Peyer's patch (tissue), 4 donors: Measurements from ENCODE around the gene CRACR2B. TPM values are rescaled to one million over a fixed set of nuclear protein-coding genes. Genes with fewer than 3 reads are reported as not detected.

Experiments
- DNase-seq, 3 donors: peaks; one replicate each; pipeline ENCODE4 v3.0.0-alpha.2; 2017 to 2019
- H3K27ac ChIP-seq, 4 donors: fragments of 200-600 bp; sonication (generic); one replicate each; pipeline ENCODE4 v1.5.1; 2016 to 2019
- H3K27me3 ChIP-seq, 2 donors: fragments of 200-600 bp; sonication (generic); one replicate each; pipeline ENCODE4 v1.5.1; 2019
- H3K36me3 ChIP-seq, 3 donors: fragments of 200-600 bp; sonication (generic); one replicate each; pipeline ENCODE4 v1.5.1; 2016 to 2019
- H3K4me1 ChIP-seq, 4 donors: fragments of 200-600 bp; sonication (generic); one replicate each; pipeline ENCODE4 v1.5.1; 2016 to 2019
- H3K4me3 ChIP-seq, 4 donors: fragments of 200-600 bp; sonication (generic); 1 replicate in 3 of 4; 2 replicates in 1 of 4; pipeline ENCODE4 v1.5.1; 2016 to 2019; ENCODE audit warnings: mild to moderate bottlenecking in 1 of 4
- H3K9me3 ChIP-seq, 4 donors: fragments of 200-600 bp; sonication (generic); one replicate each; pipeline ENCODE4 v1.5.1; 2016 to 2019; ENCODE audit warnings: mild to moderate bottlenecking in 1 of 4
- CTCF ChIP-seq, 6 experiments: fragments of 450-650 bp in 4 of 6; fragments of 200-600 bp in 2 of 6; sonication (generic) in 1 of 6; IDR thresholded peaks; one replicate each; pipeline ENCODE4 v1.5.1; 2017 to 2019; ENCODE audit warnings: antibody characterized with exemption in 6 of 6, mild to moderate bottlenecking in 3 of 6, moderate library complexity in 1 of 6
- POLR2A ChIP-seq, 2 donors: fragments of 450-650 bp; IDR thresholded peaks; one replicate each; pipeline ENCODE4 v1.5.1; 2017; ENCODE audit warnings: antibody characterized with exemption in 2 of 2, mild to moderate bottlenecking in 2 of 2, moderate library complexity in 2 of 2
- total RNA-seq, 4 donors: library from RNA; depleted of rRNA; stranded (reverse); fragments of >200 nt; gene quantifications; one replicate each; pipeline ENCODE4 v1.1.0, GENCODE V29; 2016

Gene CRACR2B
- total RNA-seq, 4 donors from 2014 or later: 44.0 to 175 (median 110) TPM

- H3K4me1 ChIP-seq: no peaks in the 10 kb centered on the region
- no peaks in the 10 kb centered on the region for H3K9me3 ChIP-seq
- no peaks in the 10 kb centered on the region for H3K27me3 ChIP-seq
- no peaks in the 10 kb centered on the region for H3K36me3 ChIP-seq
- no peak overlapping the region for H3K27ac ChIP-seq
- no peak for DNase-seq
- H3K4me3 ChIP-seq: no peak overlapping the region
- TF ChIP-seq CTCF (IDR thresholded peaks at IDR 0.05) (no peak), POLR2A (IDR thresholded peaks at IDR 0.05) (no peak)
These were observed 45.1 kb downstream of the CRACR2B start for GRCh38 chr11:872799-873198.

- no peaks in the 10 kb centered on the region for H3K4me1 ChIP-seq
- H3K4me3 ChIP-seq: no peak overlapping the region
- DNase-seq: no peak
- no peaks in the 10 kb centered on the region for H3K27me3 ChIP-seq
- no peak overlapping the region for H3K27ac ChIP-seq
- H3K36me3 ChIP-seq: no peaks in the 10 kb centered on the region
- no peaks in the 10 kb centered on the region for H3K9me3 ChIP-seq
- TF ChIP-seq CTCF (IDR thresholded peaks at IDR 0.05): no peak
- no peak for TF ChIP-seq POLR2A (IDR thresholded peaks at IDR 0.05)
These were observed 46.0 kb downstream of the CRACR2B start for GRCh38 chr11:873706-874105.

GRCh38 chr11:875203-875602 is 47.5 kb downstream of the CRACR2B start:
- no peak overlapping the region for H3K27ac ChIP-seq
- no peaks in the 10 kb centered on the region for H3K4me1 ChIP-seq
- H3K9me3 ChIP-seq: no peaks in the 10 kb centered on the region
- TF ChIP-seq POLR2A (IDR thresholded peaks at IDR 0.05) (no peak), CTCF (IDR thresholded peaks at IDR 0.05) (no peak)
- H3K27me3 ChIP-seq: no peaks in the 10 kb centered on the region
- no peak overlapping the region for H3K4me3 ChIP-seq
- DNase-seq: no peak
- no peaks in the 10 kb centered on the region for H3K36me3 ChIP-seq

GRCh38 chr11:875769-876301 is 48.1 kb downstream of the CRACR2B start:
- H3K4me3 ChIP-seq: no peak overlapping the region
- TF ChIP-seq CTCF (IDR thresholded peaks at IDR 0.05): no peak
- no peak for TF ChIP-seq POLR2A (IDR thresholded peaks at IDR 0.05)
- no peaks in the 10 kb centered on the region for H3K36me3 ChIP-seq
- no peaks in the 10 kb centered on the region for H3K4me1 ChIP-seq
- no peak overlapping the region for H3K27ac ChIP-seq
- H3K9me3 ChIP-seq: no peaks in the 10 kb centered on the region
- DNase-seq: no peak
- no peaks in the 10 kb centered on the region for H3K27me3 ChIP-seq

- DNase-seq: no peak
- Histone ChIP-seq H3K36me3 (no peaks in the 10 kb centered on the region), H3K27ac (no peak overlapping the region), H3K4me3 (no peak overlapping the region), H3K9me3 (no peaks in the 10 kb centered on the region), H3K27me3 (no peaks in the 10 kb centered on the region), H3K4me1 (no peaks in the 10 kb centered on the region)
- no peak for TF ChIP-seq CTCF (IDR thresholded peaks at IDR 0.05)
- TF ChIP-seq POLR2A (IDR thresholded peaks at IDR 0.05): no peak
These were observed 48.8 kb downstream of the CRACR2B start for GRCh38 chr11:876545-876944.

GRCh38 chr11:877565-877964 is 49.8 kb downstream of the CRACR2B start:
- TF ChIP-seq POLR2A (IDR thresholded peaks at IDR 0.05): no peak
- no peak for TF ChIP-seq CTCF (IDR thresholded peaks at IDR 0.05)

More at GRCh38 chr11:877565-877964, 49.8 kb downstream of the CRACR2B start:
- Histone ChIP-seq H3K27ac (no peak overlapping the region), H3K27me3 (no peaks in the 10 kb centered on the region), H3K4me3 (no peak overlapping the region), H3K9me3 (no peaks in the 10 kb centered on the region), H3K4me1 (no peaks in the 10 kb centered on the region), H3K36me3 (no peaks in the 10 kb centered on the region)
- no peak for DNase-seq
